Endothelial cell of hepatic sinusoid (primary cell): ENCODE results near the gene SLC8A1.

ENCODE experiments used
- in situ Hi-C: cut with HindIII; loops from 2 replicates; pipeline ENCODE4 v1.10.0; 2017; ENCODE audit warnings: low sequenced_read_pairs

Gene SLC8A1

DNA sequence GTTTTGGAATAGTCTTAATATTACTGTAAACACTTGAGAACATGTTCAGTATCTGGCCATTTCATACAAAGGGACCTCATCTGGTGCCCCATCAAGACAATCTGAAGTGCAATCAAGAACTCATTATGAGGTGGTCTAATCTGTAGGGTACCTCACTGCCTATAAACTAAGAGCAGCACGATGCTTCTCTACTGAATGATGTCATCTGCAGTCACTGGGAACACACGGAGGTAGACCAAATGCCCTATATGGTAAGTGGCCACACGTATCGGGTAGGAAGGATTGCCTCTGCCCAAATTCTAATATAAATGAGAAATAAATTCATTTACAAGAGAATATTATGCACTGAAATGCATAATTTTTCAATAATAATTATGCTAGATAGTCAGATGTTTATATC, 90.4 kb downstream of the SLC8A1 start:
- in situ Hi-C loops = no loop called here

DNA sequence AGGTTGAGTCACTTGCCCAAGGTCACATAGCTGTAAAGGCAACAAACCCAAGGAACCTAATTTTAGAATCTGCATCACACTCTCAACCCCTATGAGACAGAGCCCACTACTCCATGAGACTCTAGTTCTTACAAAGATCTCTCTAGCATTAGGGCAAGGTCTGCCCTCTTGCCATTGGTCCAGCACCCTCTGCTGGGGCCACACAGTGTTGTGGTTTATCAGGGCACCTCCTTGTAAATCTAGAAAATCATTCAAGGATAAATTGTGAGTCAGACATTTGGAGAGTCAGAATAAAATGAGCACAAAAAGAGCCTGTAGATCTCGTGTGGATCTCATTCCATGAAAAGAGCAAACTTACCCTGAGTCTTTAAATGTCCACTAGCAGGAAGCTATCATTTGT, 91.2 kb downstream of the SLC8A1 start:
- in situ Hi-C loops = no loop called here

DNA sequence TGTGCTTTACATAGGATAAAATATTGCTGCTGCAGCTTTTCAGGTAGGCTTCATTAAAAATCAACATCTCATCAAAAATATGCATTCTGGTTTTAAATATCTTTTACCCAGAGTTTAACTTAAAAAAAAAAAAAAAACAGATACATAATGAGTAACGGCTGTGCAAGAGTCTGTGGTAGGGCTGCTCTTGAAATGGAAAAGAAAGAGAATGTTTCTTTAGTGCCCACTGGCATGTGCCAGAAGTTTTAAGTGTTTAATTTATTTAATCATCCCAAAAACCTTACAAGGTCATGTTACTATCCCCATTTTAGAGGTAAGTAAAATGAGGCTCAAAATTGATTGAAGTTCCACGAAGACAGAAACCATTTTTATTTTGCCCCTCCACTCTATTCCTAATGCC, 92.1 kb downstream of the SLC8A1 start:
- in situ Hi-C loops = no loop called here

DNA sequence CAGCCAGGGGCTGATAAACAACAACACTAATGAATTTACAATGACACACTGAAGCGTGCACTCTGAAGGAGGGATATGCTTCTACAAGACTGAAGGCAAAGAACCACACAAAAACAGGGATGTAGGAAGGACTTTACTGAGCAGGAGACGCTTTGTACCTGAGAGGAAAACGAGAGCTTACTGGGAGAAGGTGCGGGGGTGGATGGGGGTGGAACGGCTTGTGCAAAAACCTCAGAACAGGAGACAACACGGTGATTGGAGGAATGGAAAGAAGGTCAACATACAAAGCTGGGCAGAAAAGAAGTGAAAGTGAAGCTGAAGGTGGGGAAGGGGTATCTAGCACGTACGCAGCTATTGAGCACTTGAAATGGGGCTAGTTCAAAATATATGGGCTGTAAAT, 93.1 kb downstream of the SLC8A1 start:
- in situ Hi-C loops = no loop called here

DNA sequence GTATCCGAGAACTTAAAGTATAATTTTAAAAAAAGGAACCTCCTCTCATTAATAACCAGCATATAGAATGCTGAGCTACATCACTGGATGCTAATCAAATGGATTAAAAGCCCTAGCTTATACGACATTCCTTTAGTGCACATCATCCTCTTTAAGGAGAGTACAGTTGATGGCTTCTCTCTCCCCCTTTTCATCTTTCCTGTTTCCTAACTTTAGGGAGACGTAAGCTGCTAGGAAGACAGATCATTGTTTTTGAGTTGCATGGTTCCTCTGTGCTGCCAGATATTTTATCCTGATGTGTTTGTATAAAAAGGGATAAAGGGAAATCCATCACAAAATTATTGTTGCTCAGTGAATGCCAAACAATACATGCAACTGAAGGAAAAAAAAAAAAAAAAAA, 94.2 kb downstream of the SLC8A1 start:
- in situ Hi-C loops = no loop called here

DNA sequence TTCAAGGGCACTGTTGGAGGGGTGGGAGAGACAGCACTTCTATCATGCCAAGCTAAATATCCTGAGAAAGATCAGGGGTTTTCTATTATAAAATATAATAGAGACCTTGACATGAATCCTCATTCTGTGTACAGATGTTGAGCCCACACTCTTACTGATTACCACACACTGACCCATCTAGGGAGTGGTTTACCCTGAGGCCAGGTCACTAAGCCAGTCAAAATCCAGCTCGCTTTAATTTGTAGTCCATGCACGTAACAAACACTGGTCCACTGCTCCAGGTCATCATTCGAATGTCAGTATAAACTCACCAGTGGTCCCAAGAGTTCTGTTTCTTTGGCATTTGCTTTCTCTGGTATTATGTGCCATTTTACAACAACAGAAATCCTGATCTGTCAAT, 96.4 kb downstream of the SLC8A1 start:
- in situ Hi-C loops = no loop called here

DNA sequence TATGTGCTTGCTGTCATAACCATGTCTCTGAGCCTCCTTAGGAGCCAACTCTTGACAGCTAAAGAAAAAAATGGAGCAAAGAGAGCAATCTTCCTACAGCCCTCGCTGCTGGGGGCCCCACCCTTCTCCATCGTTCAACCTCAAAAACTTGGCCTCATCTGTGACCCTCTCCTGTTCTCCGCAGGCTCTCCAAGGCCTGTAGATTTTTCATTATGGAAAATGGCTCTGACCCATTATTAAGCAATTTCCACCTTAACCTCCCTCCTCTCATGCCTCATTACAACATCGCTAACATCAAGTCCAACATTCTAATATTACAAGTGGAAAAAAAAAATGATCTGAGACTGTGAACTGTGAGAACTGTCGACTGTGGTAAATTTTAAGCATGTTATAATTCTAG, 98.7 kb downstream of the SLC8A1 start:
- in situ Hi-C loops = no loop called here

DNA sequence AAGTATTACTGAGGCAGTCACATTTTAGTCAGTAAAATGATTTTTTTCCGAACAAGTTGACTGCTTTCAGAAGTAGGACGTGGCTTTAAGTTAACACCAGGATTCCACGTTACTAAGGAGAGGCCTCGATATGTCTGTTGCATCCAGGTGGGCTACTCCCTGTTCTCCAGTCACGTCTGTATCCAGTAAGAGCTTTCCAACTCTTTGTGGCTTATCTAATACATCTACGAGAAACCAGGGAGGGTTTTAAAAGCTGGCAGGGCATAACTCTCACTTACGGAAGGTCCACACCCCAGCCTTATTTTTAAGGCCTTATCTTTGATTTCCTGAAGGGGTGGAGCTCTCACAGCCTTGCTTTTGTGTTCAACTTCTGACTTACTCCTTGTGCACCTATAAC, 99.2 kb downstream of the SLC8A1 start:
- in situ Hi-C loops = no loop called here

DNA sequence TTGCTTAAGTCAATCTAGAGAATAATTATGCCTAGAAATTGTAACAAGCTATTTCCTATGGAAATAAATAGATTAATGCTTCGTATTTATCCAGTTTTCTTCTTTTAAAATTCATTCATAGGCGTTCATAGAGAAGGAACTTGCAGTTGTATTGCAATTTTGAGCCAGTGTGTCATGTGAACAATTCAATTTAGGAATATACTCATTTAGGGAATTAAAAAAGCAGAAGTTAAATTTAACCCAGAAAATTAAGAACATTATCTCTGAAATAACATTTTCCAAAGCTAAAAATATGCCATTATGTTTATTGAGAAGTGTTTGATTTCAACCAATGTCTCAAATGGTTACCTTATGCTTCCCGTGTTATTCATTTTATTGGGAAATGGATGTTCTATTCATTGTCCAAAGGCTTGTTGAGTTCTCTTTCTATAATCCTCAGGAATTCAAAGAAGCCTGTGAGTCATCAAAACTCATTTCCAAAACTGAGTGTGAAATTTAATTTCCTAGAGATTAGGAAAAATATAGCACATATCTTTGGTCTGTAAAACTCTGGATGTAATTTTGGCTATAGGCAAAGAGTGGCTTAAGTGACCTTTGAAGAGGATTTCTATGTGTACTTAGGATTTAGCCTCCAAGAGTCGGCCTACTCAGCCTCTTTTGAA, 99.7 kb downstream of the SLC8A1 start:
- in situ Hi-C loops = no loop called here

DNA sequence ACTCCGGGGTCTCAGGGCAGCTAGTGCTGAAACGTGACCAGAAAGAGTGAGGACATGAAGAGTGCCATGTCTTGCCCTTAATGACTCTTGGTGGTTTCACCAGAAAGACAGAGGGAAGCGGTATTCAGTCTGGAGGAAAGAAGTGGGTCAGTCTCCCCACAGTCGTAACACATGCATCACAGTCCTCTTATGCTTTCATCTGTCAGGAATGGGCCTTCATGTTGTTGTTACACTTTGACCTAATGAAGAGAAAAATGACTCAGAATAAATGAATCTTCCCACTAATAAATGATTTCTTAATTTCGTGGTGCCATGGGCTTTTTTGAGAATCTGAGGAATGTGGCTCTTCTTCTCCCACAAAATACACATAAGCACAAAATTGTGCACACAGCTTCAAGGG, 103.2 kb downstream of the SLC8A1 start:
- in situ Hi-C loops = loop anchor here (5.0 kb wide), 1 partner anchor 51 kb away; no protein-coding TSS in a partner anchor

DNA sequence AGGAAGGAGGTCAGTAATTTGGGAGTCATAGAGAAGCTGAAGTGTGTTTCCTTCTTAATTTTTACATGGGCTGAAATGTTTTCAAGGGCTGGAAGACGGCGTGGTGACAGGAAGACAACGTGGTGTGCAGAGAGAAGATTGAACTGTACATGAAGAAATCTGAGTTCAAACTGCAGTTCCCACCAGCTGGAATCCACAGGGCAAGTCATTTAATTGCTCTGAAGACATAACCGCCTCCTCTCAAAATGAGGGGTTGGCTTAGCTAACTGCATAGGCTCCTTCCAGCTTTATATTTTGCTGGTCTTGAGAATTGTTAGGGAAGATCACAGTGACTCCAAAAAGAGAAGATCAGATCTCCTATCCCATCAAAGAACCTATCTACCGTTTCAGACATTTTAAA, 103.9 kb downstream of the SLC8A1 start:
- in situ Hi-C loops = loop anchor here (5.0 kb wide), 1 partner anchor 51 kb away; no protein-coding TSS in a partner anchor

DNA sequence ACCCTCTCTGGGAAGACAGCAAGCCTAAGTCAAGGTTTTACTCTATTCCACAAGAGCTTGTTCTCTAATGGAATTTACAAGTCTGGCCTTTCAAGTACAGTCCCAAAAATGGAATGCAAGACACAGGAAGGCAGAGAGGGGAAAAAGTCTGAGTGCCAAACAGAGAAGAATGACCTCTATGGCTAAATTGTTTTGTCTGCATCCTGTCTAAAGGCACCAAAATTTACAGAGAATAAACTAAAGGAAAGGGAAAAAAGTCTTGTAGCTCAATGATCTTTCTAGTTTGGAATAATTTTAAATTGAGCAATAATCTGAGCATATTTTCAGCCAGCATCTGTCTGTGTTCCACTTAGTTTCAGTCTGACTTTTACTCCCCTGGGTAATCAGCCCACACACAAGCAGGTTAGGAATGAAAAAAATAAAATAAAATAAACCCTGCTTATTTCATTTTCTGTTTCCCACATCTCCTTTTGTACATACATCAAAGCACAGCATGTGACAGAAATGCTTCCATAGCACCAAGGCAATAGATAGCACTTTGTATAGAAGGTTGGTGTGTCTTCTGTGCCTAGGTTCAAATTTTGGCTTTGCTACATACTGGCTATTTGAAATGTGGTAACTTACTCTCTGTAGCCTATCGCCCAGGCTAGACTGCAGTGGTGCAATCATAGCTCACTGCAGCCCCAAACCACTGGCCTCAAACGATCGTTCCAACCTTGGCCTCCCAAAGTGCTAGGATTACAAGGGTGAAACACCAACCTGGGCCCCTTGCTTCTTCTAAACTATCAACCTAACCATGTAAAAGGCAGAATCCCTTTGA, 105.1 kb downstream of the SLC8A1 start:
- in situ Hi-C loops = loop anchor here (5.0 kb wide), 1 partner anchor 49 kb away; no protein-coding TSS in a partner anchor

DNA sequence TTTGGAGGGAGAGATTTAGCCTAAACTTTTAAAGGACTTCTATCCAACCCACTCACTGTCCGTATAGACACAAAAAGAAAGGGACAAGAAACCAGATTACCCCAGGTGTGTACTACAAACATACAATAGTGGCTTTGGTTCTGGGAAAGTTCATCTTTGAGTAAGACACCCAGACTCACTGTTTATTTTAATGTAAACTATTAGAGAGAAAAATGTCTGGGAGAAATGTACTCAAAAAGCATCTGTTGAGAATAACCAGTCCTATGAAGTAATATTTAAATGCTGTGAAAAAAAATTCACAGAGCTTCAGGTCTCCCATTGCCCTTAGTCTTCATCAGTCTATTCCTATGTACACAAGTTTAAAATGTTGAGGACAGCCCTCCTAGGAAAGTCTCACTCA, 107.5 kb downstream of the SLC8A1 start:
- in situ Hi-C loops = no loop called here

DNA sequence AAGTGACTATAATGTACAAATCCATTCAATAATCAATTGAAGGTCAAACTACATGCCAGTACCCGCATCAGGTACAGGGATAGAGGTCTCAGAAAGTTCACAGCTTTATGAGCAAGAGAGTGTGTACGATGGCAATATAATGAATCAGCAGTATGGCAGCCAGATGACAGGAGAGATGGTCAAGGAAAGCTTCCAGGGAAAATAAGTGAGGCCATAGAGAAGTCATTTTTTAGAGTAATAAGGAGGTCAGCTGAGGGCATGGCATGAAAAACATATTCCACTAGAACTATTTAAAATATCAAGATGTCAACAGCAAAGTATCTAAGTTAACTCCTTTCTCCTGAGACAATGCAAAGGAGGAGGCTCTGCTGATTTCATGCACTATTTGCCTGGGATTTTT, 108.0 kb downstream of the SLC8A1 start:
- in situ Hi-C loops = no loop called here

DNA sequence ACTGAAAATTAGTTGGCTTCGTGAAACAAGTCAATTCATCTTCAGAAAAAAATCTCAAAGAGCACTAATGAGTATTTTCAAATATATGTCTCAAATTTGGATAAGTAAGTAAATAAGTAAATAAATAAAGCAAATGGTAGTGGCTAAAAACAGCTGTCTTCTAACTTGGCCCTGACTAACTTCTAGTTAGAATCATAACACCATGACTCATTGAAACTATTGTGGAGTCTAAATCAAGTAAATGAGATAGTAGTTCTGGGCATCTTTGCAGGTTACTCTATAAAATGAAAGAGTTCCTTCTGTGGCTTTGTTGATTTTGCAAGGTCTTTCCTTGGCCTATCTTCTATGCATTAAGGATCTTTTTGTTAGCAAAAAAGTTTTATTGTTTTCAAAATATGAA, 110.7 kb downstream of the SLC8A1 start:
- in situ Hi-C loops = no loop called here

DNA sequence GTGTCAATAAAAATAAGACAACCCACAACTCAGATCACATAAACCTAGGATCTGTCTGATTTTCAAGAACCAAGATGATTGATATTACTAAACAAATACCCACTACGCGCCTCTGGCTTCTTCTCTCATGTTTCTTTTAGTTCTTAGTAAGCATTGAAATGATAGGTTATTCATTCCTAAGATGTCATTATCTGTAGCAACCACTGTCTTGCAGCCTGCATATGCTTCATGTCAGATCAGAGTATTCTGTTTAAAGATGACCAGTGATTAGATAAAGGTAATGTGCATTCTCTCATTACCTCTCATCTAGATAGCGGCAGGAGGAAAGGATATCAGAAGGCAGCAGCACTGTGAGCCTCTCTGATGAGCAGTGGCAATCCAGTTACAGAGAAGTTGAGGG, 112.9 kb downstream of the SLC8A1 start:
- in situ Hi-C loops = no loop called here

DNA sequence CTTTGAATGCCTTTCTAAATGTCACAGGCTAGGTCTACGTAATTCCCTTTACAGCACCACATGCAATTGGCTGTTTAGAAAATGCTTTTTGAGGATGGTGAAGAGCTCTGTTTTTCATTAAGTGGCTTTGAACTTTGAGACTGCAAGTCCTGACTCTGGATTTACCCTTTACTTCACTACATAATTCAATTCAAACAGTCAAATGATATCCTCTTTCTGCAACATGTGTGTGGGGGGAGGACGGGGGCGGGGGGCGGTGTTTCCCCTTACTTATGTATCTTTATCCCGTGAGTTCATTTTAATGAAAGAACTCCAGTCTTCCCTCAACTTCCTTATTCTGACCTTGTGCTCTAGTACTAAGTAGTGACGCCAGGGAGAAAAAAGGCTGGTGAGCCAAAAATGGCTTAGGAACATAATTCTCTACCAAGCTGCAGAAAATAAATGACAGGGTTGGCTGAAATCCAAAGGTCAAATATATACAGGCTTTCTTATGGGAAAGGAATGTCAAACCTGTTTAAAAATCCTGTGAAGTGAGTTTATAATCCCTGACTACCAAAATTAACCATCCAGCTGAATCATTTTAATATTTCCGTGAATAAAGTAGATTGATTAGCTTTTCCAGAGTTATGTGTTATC, 119.6 kb downstream of the SLC8A1 start:
- in situ Hi-C loops = no loop called here

DNA sequence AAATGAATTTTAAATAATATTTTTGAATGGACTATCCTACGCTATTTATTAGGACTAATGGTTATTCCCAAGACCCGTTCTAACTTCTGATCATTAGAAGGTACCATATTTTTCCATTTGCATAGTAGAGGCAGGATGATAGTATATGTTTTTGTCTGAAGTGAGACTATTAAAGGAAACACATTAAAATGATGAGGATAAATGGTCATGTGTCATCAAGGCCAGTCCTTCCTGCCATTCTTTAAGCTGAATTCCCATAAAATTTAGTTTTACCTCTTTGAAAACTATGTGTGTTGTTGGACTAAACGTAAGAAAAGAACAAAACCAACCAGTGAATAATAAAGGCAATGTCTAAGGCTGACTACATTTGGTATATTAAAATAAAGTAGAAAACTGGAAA, 121.8 kb downstream of the SLC8A1 start:
- in situ Hi-C loops = no loop called here

DNA sequence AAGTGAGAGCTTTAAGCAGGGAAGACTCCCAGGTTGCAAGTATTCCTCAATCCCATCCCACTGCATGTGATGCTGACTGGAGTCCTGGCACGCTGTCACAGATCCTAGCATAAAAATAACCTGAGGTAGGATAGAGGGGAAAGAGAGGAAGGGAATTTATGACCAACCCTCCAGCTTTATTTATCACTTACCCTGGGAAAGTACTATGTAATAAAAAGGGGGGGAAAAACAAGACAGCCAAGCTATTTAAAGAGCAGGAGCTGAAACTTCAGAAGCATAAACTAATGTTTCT, 122.2 kb downstream of the SLC8A1 start:
- in situ Hi-C loops = no loop called here

DNA sequence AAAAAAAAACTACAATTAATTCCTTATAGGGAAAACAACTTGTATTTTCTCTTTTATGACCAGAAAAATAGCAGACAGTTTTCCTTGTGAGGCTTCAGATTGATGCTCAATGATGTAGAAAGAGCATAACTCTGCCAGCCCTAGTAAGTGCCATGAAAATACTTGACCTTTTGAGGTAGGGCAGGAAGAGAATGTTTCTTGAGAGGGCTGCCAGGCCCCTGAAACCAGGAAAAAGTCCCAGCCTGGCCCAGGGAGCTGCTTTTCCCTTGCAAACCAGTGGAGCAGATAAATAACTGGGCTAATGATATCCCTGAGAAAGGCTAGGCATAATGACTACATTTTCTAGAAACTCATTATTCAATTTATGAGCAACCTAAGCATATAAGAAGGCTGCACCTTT, 126.8 kb downstream of the SLC8A1 start:
- in situ Hi-C loops = no loop called here

DNA sequence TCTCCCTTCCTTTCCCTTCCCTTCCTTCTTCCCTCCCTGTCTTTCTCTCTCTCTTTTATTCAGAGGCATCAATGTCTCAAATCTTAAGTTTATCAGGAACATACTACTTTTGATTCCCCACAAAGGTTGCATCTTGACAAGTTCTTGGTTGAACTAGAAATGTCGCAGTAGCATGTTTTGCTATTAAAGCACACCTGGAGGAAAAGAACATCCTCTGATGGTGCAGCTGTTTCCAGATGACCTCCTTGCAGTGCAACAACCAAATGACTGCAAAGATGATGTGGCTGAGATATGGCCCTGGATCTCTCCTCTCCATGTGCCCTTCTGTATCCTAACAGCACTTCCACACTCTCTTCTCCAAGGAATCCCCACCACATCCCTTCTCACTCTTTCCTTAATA, 127.2 kb downstream of the SLC8A1 start:
- in situ Hi-C loops = no loop called here

DNA sequence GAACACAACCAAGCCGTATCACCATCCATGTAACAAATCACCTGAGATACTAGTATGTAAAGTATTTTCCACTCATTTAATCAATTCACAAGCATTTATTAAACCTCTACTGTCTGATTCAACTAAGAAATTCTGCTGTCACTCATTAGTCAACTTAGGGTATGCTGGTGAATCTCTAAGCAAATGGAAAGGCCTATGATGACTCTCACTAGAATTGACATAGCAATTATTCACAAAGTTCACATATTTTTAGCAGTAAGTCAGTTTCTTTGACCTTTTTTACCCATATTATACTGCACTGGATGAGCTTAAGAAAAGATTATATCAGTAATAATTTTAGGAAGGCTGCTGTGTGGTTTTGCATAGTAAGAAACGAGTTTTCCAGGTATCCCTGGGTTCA, 130.1 kb downstream of the SLC8A1 start:
- in situ Hi-C loops = no loop called here
